ENCODE results near the gene SPPL2B. TPM values are rescaled to one million over a fixed set of nuclear protein-coding genes. Genes with fewer than 3 reads are reported as not detected.

Gene SPPL2B
- total and polyA plus RNA-seq, 7 donors: 11.4 to 38.0 (median 22.1) TPM

- Histone ChIP-seq H3K4me1 (no peaks in the 10 kb centered on the region), H3K27ac (no peak overlapping the region), H3K4me3 (peak overlapping the region; percentile 46), H3K9me3 (no peaks in the 10 kb centered on the region), H3K27me3 (ENCODE audit: insufficient read depth in 3 of 3, low read length in 2 of 3) (no peaks in the 10 kb centered on the region), H3K36me3 (ENCODE audit: insufficient read depth in 1 of 2, low read depth in 1 of 2) (no peaks in the 10 kb centered on the region)
- DNase-seq (no peak), ATAC-seq (no peak)
- WGBS, 3 donors: 75 to 77% (median 76%) methylated on average over 11 of the region's 11 CpGs
- no peak for TF ChIP-seq CTCF (IDR thresholded peaks at IDR 0.05)
- intact Hi-C loops (cut with DNase I): no loop called here
Measured at GRCh38 chr19:2282862-2283237, 45.6 kb upstream of the SPPL2B start.

GRCh38 chr19:2283835-2284507, 44.5 kb upstream of the SPPL2B start:
- DNase-seq: no peak
- H3K27me3 ChIP-seq (ENCODE audit: insufficient read depth in 3 of 3, low read length in 2 of 3): peaks cover 0 to 9% (median 7%) of the 10 kb centered on the region in 3 donors
- 90 to 96% (median 95%) methylated on average over 8 of the region's 8 CpGs for WGBS, 3 donors

GRCh38 chr19:2286402-2287140, 41.9 kb upstream of the SPPL2B start:
- Histone ChIP-seq H3K4me1 (peaks cover 17% of the 10 kb centered on the region), H3K27me3 (ENCODE audit: insufficient read depth in 3 of 3, low read length in 2 of 3) (peaks cover 0 to 35% (median 28%) of the 10 kb centered on the region in 3 donors), H3K27ac (no peak overlapping the region), H3K36me3 (ENCODE audit: insufficient read depth in 1 of 2, low read depth in 1 of 2) (no peaks in the 10 kb centered on the region), H3K9me3 (no peaks in the 10 kb centered on the region), H3K4me3 (no peak overlapping the region)
- ATAC-seq: no peak
- no peak for DNase-seq
- intact Hi-C loops (cut with DNase I): no loop called here
- WGBS, 3 donors: 81 to 89% (median 82%) methylated on average over 20 of the region's 20 CpGs
- TF ChIP-seq CTCF (IDR thresholded peaks at IDR 0.05): no peak

More at GRCh38 chr19:2283835-2284507, 44.5 kb upstream of the SPPL2B start:
- intact Hi-C loops (cut with DNase I): no loop called here
- Histone ChIP-seq H3K27ac (no peak overlapping the region), H3K36me3 (ENCODE audit: insufficient read depth in 1 of 2, low read depth in 1 of 2) (no peaks in the 10 kb centered on the region), H3K4me3 (no peak overlapping the region), H3K4me1 (no peaks in the 10 kb centered on the region), H3K9me3 (no peaks in the 10 kb centered on the region)
- ATAC-seq: no peak
- no peak for TF ChIP-seq CTCF (IDR thresholded peaks at IDR 0.05)

- intact Hi-C loops (cut with DNase I): no loop called here
- peaks cover 0 to 47% (median 31%) of the 10 kb centered on the region in 3 donors for H3K27me3 ChIP-seq (ENCODE audit: insufficient read depth in 3 of 3, low read length in 2 of 3)
- no peaks in the 10 kb centered on the region for H3K9me3 ChIP-seq
- TF ChIP-seq CTCF (IDR thresholded peaks at IDR 0.05): no peak
- no peaks in the 10 kb centered on the region for H3K36me3 ChIP-seq (ENCODE audit: insufficient read depth in 1 of 2, low read depth in 1 of 2)
- no peak overlapping the region for H3K4me3 ChIP-seq
- peaks cover 17% of the 10 kb centered on the region for H3K4me1 ChIP-seq
- DNase-seq (no peak), ATAC-seq (no peak)
- WGBS, 3 donors: 78 to 80% (median 79%) methylated on average over 13 of the region's 13 CpGs
- no peak overlapping the region for H3K27ac ChIP-seq
Measured at GRCh38 chr19:2287585-2288337, 40.7 kb upstream of the SPPL2B start.
